Suprapubic skin (tissue), 4 donors: ENCODE measurements around the gene ZNF324. TPM values are rescaled to one million over a fixed set of nuclear protein-coding genes. Genes with fewer than 3 reads are reported as not detected.
"Not testable (repeated sequence)": the region's sequence is repeated elsewhere in the genome, so short reads cannot be mapped to it uniquely, and the experiment has no call there.

ENCODE experiments used
- DNase-seq, 2 donors: peaks; one replicate each; pipeline ENCODE4 v3.0.0-alpha.2; 2019; ENCODE audit warnings: low spot score in 2 of 2
- H3K27ac ChIP-seq: fragments of 200-600 bp; sonication (generic); one replicate; pipeline ENCODE4 v1.5.1; 2019
- H3K27me3 ChIP-seq: fragments of 200-600 bp; sonication (generic); one replicate; pipeline ENCODE4 v1.5.1; 2019
- H3K36me3 ChIP-seq: fragments of 200-600 bp; sonication (generic); one replicate; pipeline ENCODE4 v1.5.1; 2019
- H3K4me1 ChIP-seq: fragments of 200-600 bp; sonication (generic); one replicate; pipeline ENCODE4 v1.5.1; 2019
- H3K4me3 ChIP-seq: fragments of 200-600 bp; sonication (generic); one replicate; pipeline ENCODE4 v1.5.1; 2019; ENCODE audit warnings: mild to moderate bottlenecking
- H3K9me3 ChIP-seq: fragments of 200-600 bp; sonication (generic); one replicate; pipeline ENCODE4 v1.5.1; 2019
- EP300 ChIP-seq: sonication (generic); formaldehyde crosslinking; IDR thresholded peaks from one replicate; pipeline ENCODE4 v1.6.1; 2017; ENCODE audit warnings: antibody characterized with exemption
- POLR2A ChIP-seq, 2 donors: fragments of 450-650 bp; IDR thresholded peaks; one replicate each; pipeline ENCODE4 v1.6.1; 2017; ENCODE audit warnings: antibody characterized with exemption in 2 of 2, mild to moderate bottlenecking in 2 of 2, moderate library complexity in 2 of 2
- POLR2AphosphoS5 ChIP-seq, 3 donors: sonication (generic); formaldehyde crosslinking; IDR thresholded peaks; one replicate each; pipeline ENCODE4 v1.6.1; 2017; ENCODE audit warnings: antibody characterized with exemption in 3 of 3
- WGBS: methylation state at CpG from one replicate; pipeline ENCODE4 v1.1.5; 2018; 5-methylcytosine and 5-hydroxymethylcytosine counted together
- total RNA-seq, 4 donors: library from RNA; depleted of rRNA; stranded (reverse); fragments of >200 nt; gene quantifications; one replicate each; pipeline ENCODE4 v1.1.0, GENCODE V29; 2016
- TF ChIP-seq, protein P1 (sequence below), 2 donors: fragments of 200-600 bp in 1 of 2; fragments of 450-650 bp in 1 of 2; sonication (generic) in 1 of 2; IDR thresholded peaks; one replicate each; pipeline ENCODE4 v1.5.1; 2016 to 2019; ENCODE audit warnings: antibody characterized with exemption in 2 of 2, mild to moderate bottlenecking in 1 of 2, moderate library complexity in 1 of 2

ZNF324 gene
- total RNA-seq, 4 donors from 2014 or later, result 20.3 to 41.5 (median 25.6) TPM

DNA sequence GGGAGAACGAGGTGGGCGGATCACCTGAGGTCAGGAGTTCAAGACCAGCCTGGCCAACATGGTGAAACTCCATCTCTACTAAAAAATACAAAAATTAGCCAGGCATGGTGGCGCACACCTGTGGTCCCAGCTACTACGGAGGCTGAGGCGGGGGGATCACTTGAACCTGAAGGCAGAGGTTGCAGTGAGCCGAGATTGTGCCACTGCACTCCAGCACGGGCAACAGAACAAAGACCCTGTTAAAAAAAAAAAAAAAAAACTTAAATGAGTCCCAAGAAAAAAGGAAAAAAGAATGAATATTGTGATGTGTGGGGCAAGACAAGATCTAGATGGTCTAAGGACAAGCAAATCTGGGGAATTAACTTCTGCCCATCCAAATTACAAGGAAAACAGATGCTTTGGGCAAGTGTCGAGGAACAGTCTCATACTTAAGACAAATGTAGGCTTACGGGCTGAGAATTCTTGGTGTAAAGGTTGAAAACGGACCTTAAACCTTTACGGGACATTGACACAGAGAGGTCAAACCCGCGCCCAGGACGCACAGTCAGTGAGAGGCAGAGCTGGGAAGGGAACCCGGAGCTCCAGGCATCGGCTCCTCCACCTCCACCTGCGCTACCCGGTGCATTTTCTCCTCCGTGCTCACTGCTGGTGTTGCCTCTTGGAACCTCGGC is 656 bp upstream of the ZNF324 start:
- DNase-seq, result no peak
- 49% methylated on average over 15 of the region's 20 CpGs for WGBS
- Histone ChIP-seq H3K27me3 (no peaks in the 10 kb centered on the region), H3K4me3 (peak overlapping the region; percentile 100), H3K36me3 (peaks cover 21% of the 10 kb centered on the region), H3K4me1 (peaks cover 22% of the 10 kb centered on the region), H3K27ac (no peak overlapping the region), H3K9me3 (no peaks in the 10 kb centered on the region)
- TF ChIP-seq POLR2AphosphoS5 (IDR thresholded peaks at IDR 0.05) (no peak), EP300 (no peak), POLR2A (IDR thresholded peaks at IDR 0.05) (no peak)
- TF ChIP-seq, protein P1, sequence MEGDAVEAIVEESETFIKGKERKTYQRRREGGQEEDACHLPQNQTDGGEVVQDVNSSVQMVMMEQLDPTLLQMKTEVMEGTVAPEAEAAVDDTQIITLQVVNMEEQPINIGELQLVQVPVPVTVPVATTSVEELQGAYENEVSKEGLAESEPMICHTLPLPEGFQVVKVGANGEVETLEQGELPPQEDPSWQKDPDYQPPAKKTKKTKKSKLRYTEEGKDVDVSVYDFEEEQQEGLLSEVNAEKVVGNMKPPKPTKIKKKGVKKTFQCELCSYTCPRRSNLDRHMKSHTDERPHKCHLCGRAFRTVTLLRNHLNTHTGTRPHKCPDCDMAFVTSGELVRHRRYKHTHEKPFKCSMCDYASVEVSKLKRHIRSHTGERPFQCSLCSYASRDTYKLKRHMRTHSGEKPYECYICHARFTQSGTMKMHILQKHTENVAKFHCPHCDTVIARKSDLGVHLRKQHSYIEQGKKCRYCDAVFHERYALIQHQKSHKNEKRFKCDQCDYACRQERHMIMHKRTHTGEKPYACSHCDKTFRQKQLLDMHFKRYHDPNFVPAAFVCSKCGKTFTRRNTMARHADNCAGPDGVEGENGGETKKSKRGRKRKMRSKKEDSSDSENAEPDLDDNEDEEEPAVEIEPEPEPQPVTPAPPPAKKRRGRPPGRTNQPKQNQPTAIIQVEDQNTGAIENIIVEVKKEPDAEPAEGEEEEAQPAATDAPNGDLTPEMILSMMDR (IDR thresholded peaks at IDR 0.05), result no peak

DNA sequence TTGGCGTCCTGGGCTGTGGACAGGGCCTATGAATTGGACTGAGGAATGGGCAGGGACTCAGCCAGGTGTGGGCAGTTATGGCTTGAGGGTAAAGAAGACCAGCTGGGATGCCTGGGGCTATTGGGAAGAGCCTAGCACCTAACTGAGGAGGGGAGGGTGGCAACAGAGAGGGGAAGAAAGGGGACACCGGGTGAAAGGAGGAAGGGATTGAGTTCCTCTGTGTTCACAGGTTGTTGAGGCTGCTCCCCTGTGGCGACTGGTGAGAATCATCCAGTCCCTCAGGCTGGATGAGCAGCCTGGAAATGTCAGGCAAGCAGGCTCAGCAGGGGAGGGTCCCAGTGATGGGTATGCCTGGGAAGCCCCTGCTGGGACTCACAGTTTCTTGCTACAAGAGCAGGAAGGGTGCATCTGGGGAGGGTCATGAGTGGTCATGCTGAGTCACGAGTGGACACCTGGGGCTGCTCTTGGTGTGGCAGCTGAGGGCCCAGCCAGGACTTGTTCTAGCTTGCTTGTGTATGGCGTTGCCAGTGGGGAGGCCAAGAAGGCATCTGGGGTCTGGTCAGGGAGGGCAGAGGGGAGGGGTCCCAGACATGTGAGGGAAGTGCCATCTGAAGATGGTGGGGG is 1.4 kb downstream of the ZNF324 start:
- Histone ChIP-seq H3K27ac (no peak overlapping the region), H3K4me1 (peaks cover 22% of the 10 kb centered on the region), H3K27me3 (no peaks in the 10 kb centered on the region), H3K4me3 (peak overlapping the region; percentile 100), H3K36me3 (peaks cover 41% of the 10 kb centered on the region), H3K9me3 (no peaks in the 10 kb centered on the region)
- DNase-seq, result no peak
- 60% methylated on average over 5 of the region's 5 CpGs for WGBS
- TF ChIP-seq EP300, result no peak
- no peak for TF ChIP-seq POLR2AphosphoS5 (IDR thresholded peaks at IDR 0.05)
- TF ChIP-seq POLR2A (IDR thresholded peaks at IDR 0.05), result no peak
- TF ChIP-seq, protein P1 (IDR thresholded peaks at IDR 0.05), result no peak

DNA sequence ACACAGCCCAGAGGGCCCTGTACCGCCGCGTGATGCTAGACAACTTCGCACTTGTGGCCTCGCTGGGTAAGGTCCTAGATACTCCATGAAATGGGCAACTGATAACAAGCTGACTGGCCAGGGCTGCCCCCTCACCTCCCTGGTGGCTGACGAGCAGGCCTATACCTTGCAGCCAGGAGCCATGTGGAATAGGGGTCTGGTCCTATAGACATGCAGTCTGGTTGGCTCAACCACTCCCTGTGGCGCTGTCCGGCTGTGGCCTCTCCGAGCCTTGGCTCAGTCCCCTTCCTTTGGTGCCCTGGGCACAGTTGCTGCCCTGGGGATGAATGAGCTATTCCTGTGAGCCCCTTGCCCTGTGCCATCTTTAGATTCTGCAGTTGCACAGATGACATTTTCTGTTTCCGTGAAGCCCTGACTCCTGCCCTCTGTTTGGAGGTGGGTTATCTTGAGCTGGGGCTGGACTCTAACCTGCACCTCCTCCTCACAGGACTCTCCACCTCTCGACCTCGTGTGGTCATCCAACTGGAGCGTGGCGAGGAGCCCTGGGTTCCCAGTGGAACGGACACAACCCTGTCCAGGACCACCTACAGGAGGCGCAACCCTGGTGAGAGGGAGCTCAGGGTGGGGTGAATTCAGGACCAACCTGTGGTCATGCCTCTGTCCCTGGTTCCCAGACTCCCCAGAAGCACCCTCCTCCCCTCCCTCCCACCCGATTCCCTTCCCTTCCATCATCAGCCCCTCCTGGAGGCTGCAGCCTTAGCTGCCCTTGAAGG is 2.5 kb downstream of the ZNF324 start:
- TF ChIP-seq EP300, result no peak
- TF ChIP-seq, protein P1 (IDR thresholded peaks at IDR 0.05), result no peak
- no peak for TF ChIP-seq POLR2AphosphoS5 (IDR thresholded peaks at IDR 0.05)
- TF ChIP-seq POLR2A (IDR thresholded peaks at IDR 0.05), result no peak
- DNase-seq, result no peak

DNA sequence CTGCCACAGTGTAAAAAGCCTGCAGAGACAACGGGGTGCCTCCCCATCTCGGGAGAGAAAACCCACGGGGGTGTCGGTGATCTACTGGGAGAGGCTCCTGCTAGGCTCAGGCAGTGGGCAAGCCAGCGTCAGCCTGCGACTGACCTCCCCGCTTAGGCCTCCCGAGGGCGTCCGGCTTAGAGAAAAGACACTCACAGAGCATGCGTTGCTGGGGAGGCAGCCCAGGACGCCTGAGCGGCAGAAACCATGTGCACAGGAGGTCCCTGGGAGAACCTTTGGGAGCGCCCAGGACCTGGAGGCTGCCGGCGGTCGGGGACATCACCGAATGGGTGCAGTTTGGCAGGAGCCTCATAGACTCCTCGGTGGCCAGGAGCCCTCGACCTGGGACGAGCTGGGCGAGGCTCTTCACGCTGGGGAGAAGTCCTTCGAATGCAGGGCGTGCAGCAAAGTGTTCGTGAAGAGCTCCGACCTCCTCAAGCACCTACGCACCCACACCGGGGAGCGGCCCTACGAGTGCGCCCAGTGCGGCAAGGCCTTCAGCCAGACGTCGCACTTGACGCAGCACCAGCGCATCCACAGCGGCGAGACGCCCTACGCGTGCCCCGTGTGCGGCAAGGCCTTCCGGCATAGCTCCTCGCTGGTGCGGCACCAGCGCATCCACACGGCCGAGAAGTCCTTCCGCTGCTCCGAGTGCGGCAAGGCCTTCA is 4.1 kb downstream of the ZNF324 start:
- H3K27me3 ChIP-seq, result not testable (repeated sequence)
- H3K4me1 ChIP-seq, result peaks cover 30% of the 10 kb centered on the region

More for the DNA sequence above, 2.5 kb downstream of the ZNF324 start:
- H3K4me3 ChIP-seq, result no peak overlapping the region
- H3K36me3 ChIP-seq, result peaks cover 44% of the 10 kb centered on the region
- no peak overlapping the region for H3K27ac ChIP-seq
- WGBS, result 93% methylated on average over 8 of the region's 17 CpGs
- peaks cover 22% of the 10 kb centered on the region for H3K4me1 ChIP-seq
- no peaks in the 10 kb centered on the region for H3K27me3 ChIP-seq
- no peaks in the 10 kb centered on the region for H3K9me3 ChIP-seq

DNA sequence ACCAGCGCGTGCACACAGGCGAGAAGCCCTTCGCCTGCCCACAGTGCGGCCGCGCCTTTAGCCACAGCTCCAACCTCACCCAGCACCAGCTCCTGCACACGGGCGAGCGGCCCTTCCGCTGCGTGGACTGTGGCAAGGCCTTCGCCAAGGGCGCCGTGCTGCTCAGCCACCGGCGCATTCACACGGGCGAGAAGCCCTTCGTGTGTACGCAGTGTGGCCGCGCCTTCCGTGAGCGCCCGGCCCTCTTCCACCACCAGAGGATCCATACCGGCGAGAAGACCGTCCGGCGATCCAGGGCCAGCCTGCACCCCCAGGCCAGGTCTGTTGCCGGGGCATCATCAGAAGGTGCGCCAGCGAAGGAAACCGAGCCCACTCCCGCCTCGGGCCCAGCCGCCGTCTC is 4.9 kb downstream of the ZNF324 start:
- peaks cover 44% of the 10 kb centered on the region for H3K36me3 ChIP-seq
- no peaks in the 10 kb centered on the region for H3K27me3 ChIP-seq
- no peak for TF ChIP-seq POLR2AphosphoS5 (IDR thresholded peaks at IDR 0.05)
- TF ChIP-seq, protein P1 (IDR thresholded peaks at IDR 0.05), result no peak
- TF ChIP-seq POLR2A (IDR thresholded peaks at IDR 0.05), result no peak
- TF ChIP-seq EP300, result no peak
- peaks cover 31% of the 10 kb centered on the region for H3K4me1 ChIP-seq
- 96% methylated on average over 14 of the region's 39 CpGs for WGBS
- H3K4me3 ChIP-seq, result no peak overlapping the region
- no peak overlapping the region for H3K27ac ChIP-seq
- H3K9me3 ChIP-seq, result no peaks in the 10 kb centered on the region
- DNase-seq, result no peak

More for the DNA sequence above, 4.1 kb downstream of the ZNF324 start:
- peaks cover 44% of the 10 kb centered on the region for H3K36me3 ChIP-seq
- DNase-seq, H3K9me3 ChIP-seq, H3K27ac ChIP-seq, H3K4me3 ChIP-seq: not testable (repeated sequence)
- WGBS, result no CpG with 5 or more reads among the region's 53 CpGs
